Activated effector memory CD4-positive, alpha-beta T cell treated with Interleukin-2 at 50 U/mL for 16 hours (primary cell): Measurements from ENCODE around the gene RAC2.
"Not testable (repeated sequence)": the region's sequence is repeated elsewhere in the genome, so short reads cannot be mapped to it uniquely, and the experiment has no call there.

Experiments
- DNase-seq: peaks from one replicate; pipeline ENCODE4 v3.0.0-alpha.2; 2020

Gene RAC2

GRCh38 chr22:37201443-37201820 is 42.6 kb downstream of the RAC2 start:
- not testable (repeated sequence) for DNase-seq

GRCh38 chr22:37199760-37200108 is 44.3 kb downstream of the RAC2 start:
- DNase-seq: no peak

- DNase-seq: peak; percentile 100
Observed at GRCh38 chr22:37199103-37199759, 44.8 kb downstream of the RAC2 start.

- peak; percentile 82 for DNase-seq
Observed at GRCh38 chr22:37198258-37199102, 45.6 kb downstream of the RAC2 start.

GRCh38 chr22:37197451-37198257 is 46.4 kb downstream of the RAC2 start:
- DNase-seq: no peak

GRCh38 chr22:37196539-37197450 is 47.3 kb downstream of the RAC2 start:
- DNase-seq: no peak

- no peak for DNase-seq
Observed at GRCh38 chr22:37195921-37196320, 48.1 kb downstream of the RAC2 start.

GRCh38 chr22:37194750-37195149 is 49.3 kb downstream of the RAC2 start:
- no peak for DNase-seq

- DNase-seq: no peak
Observed at GRCh38 chr22:37193629-37194191, 50.4 kb downstream of the RAC2 start.

- DNase-seq: no peak
Observed at GRCh38 chr22:37192741-37193140, 51.3 kb downstream of the RAC2 start.

GRCh38 chr22:37192204-37192603 is 51.9 kb downstream of the RAC2 start:
- no peak for DNase-seq

GRCh38 chr22:37190262-37190780 is 53.7 kb downstream of the RAC2 start:
- no peak for DNase-seq

GRCh38 chr22:37188901-37189466 is 55.1 kb downstream of the RAC2 start:
- no peak for DNase-seq

GRCh38 chr22:37187891-37188761 is 55.9 kb downstream of the RAC2 start, which contains the start of gene C1QTNF6:
C1QTNF6 (minus strand) TSS chr22:37188247; CDS start chr22:37188213, 34 bp downstream.
- no peak for DNase-seq

- DNase-seq: no peak
Observed at GRCh38 chr22:37187552-37187890, 56.5 kb downstream of the RAC2 start.

GRCh38 chr22:37186997-37187522 is 57.0 kb downstream of the RAC2 start:
- DNase-seq: no peak

GRCh38 chr22:37186228-37186996 is 57.7 kb downstream of the RAC2 start:
- DNase-seq: no peak

- DNase-seq: no peak
Observed at GRCh38 chr22:37185646-37186227, 58.3 kb downstream of the RAC2 start.
